B cell (primary cell): ENCODE measurements around the gene PLXNB2. TPM values are rescaled to one million over a fixed set of nuclear protein-coding genes. Genes with fewer than 3 reads are reported as not detected.

Experiments
- ATAC-seq: fragments of 200-7000 bp; cut with Tn5 transposase; one replicate; pipeline ENCODE4 v1.10.0; 2021; ENCODE audit warnings: low read depth, mild to moderate bottlenecking, moderate number of reproducible peaks, moderate library complexity
- CTCF ChIA-PET: fragments of 350-600 bp; sonication (Branson Sonifier 250); formaldehyde crosslinking; loops from one replicate; lab custom pipeline; 2021; ENCODE audit warnings: antibody characterized with exemption, inconsistent platforms; lab: Charles Lee
- POLR2A ChIA-PET: fragments of 350-600 bp; sonication (Branson Sonifier 250); formaldehyde crosslinking; loops from one replicate; lab custom pipeline; 2021; ENCODE audit warnings: antibody characterized with exemption; lab: Charles Lee
- DNase-seq: peaks from one replicate; pipeline ENCODE4 v3.0.0; 2013
- H2AFZ ChIP-seq: 2 replicates; pipeline ENCODE4 v1.6.1; 2012; ENCODE audit warnings: mild to moderate bottlenecking, low read depth, low read length; ENCODE audit not compliant: insufficient read depth, poor library complexity, severe bottlenecking
- H3K27ac ChIP-seq, 2 donors: 1 replicate in 1 of 2; 2 replicates in 1 of 2; pipeline ENCODE4 v1.5.1; 2012 to 2013; ENCODE audit warnings: low read length in 2 of 2, mild to moderate bottlenecking in 2 of 2, moderate library complexity in 1 of 2
- H3K27me3 ChIP-seq, 4 experiments: fragments of 200-600 bp in 1 of 4; sonication (generic) in 1 of 4; replicated peaks in 1 of 4; 1 replicate in 2 of 4; 2 replicates in 2 of 4; pipeline versions ENCODE4 v1.6.1 to v1.7.0; 2013 to 2016; ENCODE audit warnings: low read length in 3 of 4, mild to moderate bottlenecking in 2 of 4, mixed read lengths in 1 of 4, moderate library complexity in 1 of 4; ENCODE audit not compliant: insufficient read depth in 4 of 4, control insufficient read depth in 3 of 4; ENCODE audit errors: control extremely low read depth in 1 of 4
- H3K36me3 ChIP-seq, 2 experiments: replicated peaks in 1 of 2; 1 replicate in 1 of 2; 2 replicates in 1 of 2; pipeline versions ENCODE4 v1.6.1 to v1.7.1; 2013; ENCODE audit warnings: low read length in 1 of 2; ENCODE audit not compliant: insufficient read depth in 2 of 2, control insufficient read depth in 1 of 2; ENCODE audit errors: control extremely low read depth in 1 of 2, extremely low read depth in 1 of 2
- H3K4me1 ChIP-seq, 2 donors: fragments of 200-600 bp in 1 of 2; sonication (generic) in 1 of 2; 1 replicate in 1 of 2; 2 replicates in 1 of 2; pipeline versions ENCODE4 v1.5.1 to v1.6.1; 2013 to 2017; ENCODE audit warnings: low read length in 2 of 2; ENCODE audit not compliant: control insufficient read depth in 2 of 2, insufficient read depth in 2 of 2
- H3K4me2 ChIP-seq: replicated peaks from 2 replicates; pipeline ENCODE3; 2012; ENCODE audit warnings: mild to moderate bottlenecking, low read depth, low read length; ENCODE audit not compliant: poor library complexity, severe bottlenecking
- H3K4me3 ChIP-seq, 5 experiments: fragments of 200-600 bp in 1 of 5; sonication (generic) in 1 of 5; 1 replicate in 3 of 5; 2 replicates in 2 of 5; pipeline versions ENCODE4 v1.5.1 to v1.7.0; 2011 to 2016; ENCODE audit warnings: low read length in 4 of 5, mild to moderate bottlenecking in 4 of 5, low read depth in 2 of 5, control low read depth in 1 of 5, moderate library complexity in 1 of 5; ENCODE audit not compliant: insufficient read depth in 1 of 5; ENCODE audit errors: control extremely low read depth in 1 of 5, extremely low read depth in 1 of 5
- H3K79me2 ChIP-seq: fragments of 200-600 bp; sonication (generic); one replicate; pipeline ENCODE4 v1.6.0; 2016; ENCODE audit warnings: low read length; ENCODE audit not compliant: control insufficient read depth, insufficient read depth
- H3K9ac ChIP-seq: fragments of 200-600 bp; sonication (generic); 2 replicates; pipeline ENCODE4 v1.6.1; 2017; ENCODE audit warnings: mild to moderate bottlenecking, low read length, moderate library complexity
- H3K9me3 ChIP-seq, 3 donors: one replicate each; pipeline versions ENCODE4 v1.6.1 to v1.7.1; 2013; ENCODE audit warnings: low read length in 2 of 3; ENCODE audit not compliant: control insufficient read depth in 2 of 3, insufficient read depth in 1 of 3; ENCODE audit errors: control extremely low read depth in 1 of 3
- H4K20me1 ChIP-seq: 2 replicates; pipeline ENCODE4 v1.6.0; 2012; ENCODE audit warnings: mild to moderate bottlenecking, low read length; ENCODE audit not compliant: insufficient read depth, control insufficient read depth, poor library complexity, severe bottlenecking
- H3K27ac Mint-ChIP-seq: one replicate; pipeline ENCODE4 v1.8.0; 2021; ENCODE audit warnings: mixed read lengths
- H3K27me3 Mint-ChIP-seq: one replicate; pipeline ENCODE4 v1.8.0; 2021; ENCODE audit warnings: mixed read lengths
- H3K4me1 Mint-ChIP-seq: one replicate; pipeline ENCODE4 v1.8.0; 2021; ENCODE audit warnings: mixed read lengths
- H3K4me3 Mint-ChIP-seq: one replicate; pipeline ENCODE4 v1.8.0; 2021; ENCODE audit warnings: mixed read lengths
- H3K9me3 Mint-ChIP-seq: one replicate; pipeline ENCODE4 v1.8.0; 2022; ENCODE audit warnings: mixed read lengths; ENCODE audit not compliant: insufficient read depth
- EZH2 ChIP-seq: IDR thresholded peaks from 2 replicates; pipeline ENCODE4 v1.6.1; 2012; ENCODE audit warnings: borderline replicate concordance, low read depth, mild to moderate bottlenecking, moderate library complexity, low read length; ENCODE audit not compliant: insufficient read depth, poor library complexity, severe bottlenecking
- WGBS: methylation state at CpG from one replicate; pipeline ENCODE4 v1.1.5; 2013; ENCODE audit warnings: missing lambda C conversion rate; ENCODE audit not compliant: insufficient coverage; 5-methylcytosine and 5-hydroxymethylcytosine counted together
- intact Hi-C: fragments of 100-400 bp; cut with micrococcal nuclease; formaldehyde crosslinking; loops from one replicate; pipeline ENCODE4 v1.10.0; 2022
- polyA plus RNA-seq: library from polyadenylated mRNA; depleted of rRNA; stranded (reverse); fragments of >200 nt; gene quantifications from 2 replicates; pipeline ENCODE4 v1.2.3, GENCODE V29; 2012
- total RNA-seq, 2 donors: library from RNA; stranded (reverse); fragments of 120-200 nt in 1 of 2; gene quantifications; 1 replicate in 1 of 2; 2 replicates in 1 of 2; pipeline versions ENCODE4 v1.2.3 to v1.2.4, GENCODE V29; 2013 to 2022
- TF ChIP-seq, protein P1 (sequence below): fragments of 200-600 bp; IDR thresholded peaks from one replicate; pipeline ENCODE4 v1.8.0; 2022; ENCODE audit warnings: antibody characterized with exemption, mild to moderate bottlenecking

Gene PLXNB2
- total and polyA plus RNA-seq, 2 donors (not counting 1 experiment from before 2014, with no cell fraction given): 5.2 to 31.4 TPM

DNA sequence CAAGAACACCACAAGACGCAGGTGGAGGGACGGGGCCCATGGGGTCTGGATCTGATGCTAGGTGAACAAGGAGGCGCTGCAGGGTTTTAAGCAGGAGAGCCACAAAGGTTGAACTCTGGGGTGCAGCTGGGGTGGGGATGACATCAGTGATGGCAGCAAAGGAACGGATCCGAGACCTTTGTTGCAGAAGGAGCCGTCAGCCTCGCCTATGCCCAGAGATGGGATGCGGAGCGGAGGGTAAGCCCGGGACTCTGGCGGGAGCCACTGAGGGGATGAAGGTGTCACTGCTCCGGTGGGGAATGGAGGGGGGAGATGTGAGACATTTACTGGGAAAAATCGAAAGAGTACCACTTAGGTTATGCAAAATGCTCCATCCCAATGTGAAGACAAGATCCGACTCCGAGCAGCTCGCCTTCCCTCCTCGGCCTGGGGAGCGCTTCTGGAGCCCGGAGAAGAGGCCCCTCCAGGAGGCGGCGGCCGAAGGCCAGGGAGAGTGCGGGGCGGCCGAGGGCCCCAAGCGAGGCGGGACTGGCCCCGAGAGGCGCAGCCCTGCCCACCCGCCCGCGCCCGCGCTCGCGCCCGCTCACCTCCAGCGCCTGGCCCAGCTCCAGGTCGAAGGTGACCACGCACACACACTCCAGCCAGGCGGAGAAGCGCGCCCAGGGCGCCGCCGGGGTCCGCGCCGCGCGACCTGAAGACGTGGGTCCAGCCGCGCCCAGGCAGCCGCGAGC, 18.9 kb upstream of the PLXNB2 start:
- 21% methylated on average over 56 of the region's 56 CpGs for WGBS
- Histone ChIP-seq H3K4me3 (peak overlapping the region in 3 of 5 experiments; percentile 36 to 65 (median 46)), H3K9ac (peak overlapping the region; percentile 39), H3K9me3 (no peaks in the 10 kb centered on the region), H3K4me2 (peak overlapping the region; percentile 98), H3K79me2 (no peaks in the 10 kb centered on the region), H3K27ac (no peak overlapping the region), H4K20me1 (no peaks in the 10 kb centered on the region), H3K36me3 (no peaks in the 10 kb centered on the region), H2AFZ (peak overlapping the region; percentile 58), H3K27me3 (peaks cover 0 to 6% (median 0%) of the 10 kb centered on the region in 4 experiments), H3K4me1 (peaks cover 8 to 13% of the 10 kb centered on the region in 2 donors)
- H3K27me3 Mint-ChIP-seq: no peaks in the 10 kb centered on the region
- TF ChIP-seq, protein P1, sequence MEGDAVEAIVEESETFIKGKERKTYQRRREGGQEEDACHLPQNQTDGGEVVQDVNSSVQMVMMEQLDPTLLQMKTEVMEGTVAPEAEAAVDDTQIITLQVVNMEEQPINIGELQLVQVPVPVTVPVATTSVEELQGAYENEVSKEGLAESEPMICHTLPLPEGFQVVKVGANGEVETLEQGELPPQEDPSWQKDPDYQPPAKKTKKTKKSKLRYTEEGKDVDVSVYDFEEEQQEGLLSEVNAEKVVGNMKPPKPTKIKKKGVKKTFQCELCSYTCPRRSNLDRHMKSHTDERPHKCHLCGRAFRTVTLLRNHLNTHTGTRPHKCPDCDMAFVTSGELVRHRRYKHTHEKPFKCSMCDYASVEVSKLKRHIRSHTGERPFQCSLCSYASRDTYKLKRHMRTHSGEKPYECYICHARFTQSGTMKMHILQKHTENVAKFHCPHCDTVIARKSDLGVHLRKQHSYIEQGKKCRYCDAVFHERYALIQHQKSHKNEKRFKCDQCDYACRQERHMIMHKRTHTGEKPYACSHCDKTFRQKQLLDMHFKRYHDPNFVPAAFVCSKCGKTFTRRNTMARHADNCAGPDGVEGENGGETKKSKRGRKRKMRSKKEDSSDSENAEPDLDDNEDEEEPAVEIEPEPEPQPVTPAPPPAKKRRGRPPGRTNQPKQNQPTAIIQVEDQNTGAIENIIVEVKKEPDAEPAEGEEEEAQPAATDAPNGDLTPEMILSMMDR: no peak
- no peak for TF ChIP-seq EZH2
- CTCF ChIA-PET: interaction anchor here (0.6 to 8.1 kb wide), 16 partner anchors 10 to 396 kb away, joined by 3 to 73 read pairs (median 4); partner anchors contain the start of genes HDAC10 and SCO2
- peaks cover 21% of the 10 kb centered on the region for H3K4me1 Mint-ChIP-seq
- H3K27ac Mint-ChIP-seq: peak overlapping the region; percentile 80
- H3K4me3 Mint-ChIP-seq: peak overlapping the region; percentile 83
- POLR2A ChIA-PET: interaction anchor here (0.7 to 2.1 kb wide), 4 partner anchors 12 to 136 kb away, joined by 3 to 12 read pairs (median 5); no protein-coding TSS in a partner anchor
- no peak for DNase-seq
- intact Hi-C loops: no loop called here
- no peaks in the 10 kb centered on the region for H3K9me3 Mint-ChIP-seq
- no peak for ATAC-seq
